A549 (cell line): ENCODE data around the gene EFCAB14. TPM values are rescaled to one million over a fixed set of nuclear protein-coding genes. Genes with fewer than 3 reads are reported as not detected.

Experiments used
- ATAC-seq, 2 experiments: fragments of 200-7000 bp in 1 of 2; fragments of >200 bp in 1 of 2; cut with Nextera tagmentation in 1 of 2; cut with Tn5 transposase in 1 of 2; 3 replicates each; pipeline versions ENCODE4 v1.8.0 to v1.9.1; 2018 to 2020; ENCODE audit warnings: mild to moderate bottlenecking in 1 of 2, moderate library complexity in 1 of 2
- CTCF ChIA-PET: fragments of 300-600 bp; sonication (Branson Sonifier 250); formaldehyde crosslinking; extraction: SDS; loops from one replicate; lab custom pipeline; 2021; ENCODE audit warnings: antibody characterized with exemption, inconsistent platforms; lab: Yijun Ruan, JAX
- POLR2A ChIA-PET: fragments of 350-600 bp; formaldehyde crosslinking; extraction: SDS; loops from one replicate; lab custom pipeline; 2021; ENCODE audit warnings: antibody characterized with exemption, inconsistent platforms; lab: Yijun Ruan, JAX
- DNase-seq, 2 experiments: peaks; one replicate each; pipeline versions ENCODE4 v3.0.0 to v3.0.0-alpha.2; 2011 to 2016; ENCODE audit warnings: low read depth in 1 of 2, low spot score in 1 of 2
- FAIRE-seq: peaks from 2 replicates; lab custom pipeline; 2011; peaks lifted over from hg19 to GRCh38; lab: Jason Lieb, UNC
- H3K27ac ChIP-seq, 2 experiments: fragments of >200 bp; sonication (Bioruptor Twin); formaldehyde crosslinking; 3 replicates each; pipeline ENCODE4 v1.5.1; 2016 to 2017
- H3K4me1 ChIP-seq: fragments of >200 bp; sonication (Bioruptor Twin); formaldehyde crosslinking; 3 replicates; pipeline ENCODE4 v1.6.1; 2016
- H3K4me2 ChIP-seq: fragments of >200 bp; sonication (Bioruptor Twin); formaldehyde crosslinking; 3 replicates; pipeline ENCODE4 v1.6.1; 2016
- H3K4me3 ChIP-seq: fragments of >200 bp; sonication (Bioruptor Twin); formaldehyde crosslinking; 3 replicates; pipeline ENCODE4 v1.5.1; 2016
- H3K9me3 ChIP-seq: fragments of >200 bp; sonication (Bioruptor Twin); formaldehyde crosslinking; 3 replicates; pipeline ENCODE4 v1.6.1; 2016
- CBX2 ChIP-seq: fragments of 200-600 bp; sonication (generic); IDR thresholded peaks from 2 replicates; pipeline ENCODE4 v1.6.1; 2016; ENCODE audit warnings: low read depth, mild to moderate bottlenecking, borderline replicate concordance
- CBX8 ChIP-seq: fragments of 200-600 bp; sonication (generic); IDR thresholded peaks from 2 replicates; pipeline ENCODE4 v1.6.1; 2016
- CHD4 ChIP-seq: fragments of 200-600 bp; sonication (generic); IDR thresholded peaks from 2 replicates; pipeline ENCODE4 v1.6.1; 2016; ENCODE audit warnings: antibody characterized with exemption, mild to moderate bottlenecking, borderline replicate concordance
- EP300 ChIP-seq, 2 experiments: fragments of >200 bp; sonication (Bioruptor Twin); formaldehyde crosslinking; IDR thresholded peaks; 2 replicates in 1 of 2; 3 replicates in 1 of 2; pipeline ENCODE4 v1.6.1; 2016 to 2017
- GATA3 ChIP-seq: IDR thresholded peaks from 2 replicates; pipeline ENCODE4 v1.6.1; 2012; ENCODE audit warnings: borderline replicate concordance
- HDAC2 ChIP-seq: fragments of 200-600 bp; sonication (generic); IDR thresholded peaks from 2 replicates; pipeline ENCODE4 v1.6.1; 2016
- HOXA7 ChIP-seq: fragments of 250-450 bp; sonication (Bioruptor Pico); IDR thresholded peaks from 2 replicates; pipeline ENCODE4 v1.5.0; 2020; ENCODE audit warnings: mild to moderate bottlenecking, moderate library complexity
- HOXB13 ChIP-seq: fragments of 250-450 bp; sonication (Bioruptor Pico); IDR thresholded peaks from 2 replicates; pipeline ENCODE4 v1.5.0; 2020; ENCODE audit warnings: low read depth, mild to moderate bottlenecking, moderate library complexity
- JUNB ChIP-seq: fragments of >200 bp; sonication (Bioruptor Twin); formaldehyde crosslinking; IDR thresholded peaks from 2 replicates; pipeline ENCODE4 v1.6.1; 2016
- MAFK ChIP-seq: fragments of 450-650 bp; IDR thresholded peaks from 2 replicates; pipeline ENCODE4 v1.6.1; 2014; ENCODE audit not compliant: partially characterized antibody
- TFCP2L1 ChIP-seq: fragments of 250-450 bp; sonication (Bioruptor Pico); IDR thresholded peaks from 2 replicates; pipeline ENCODE4 v1.5.0; 2021; ENCODE audit warnings: mild to moderate bottlenecking
- TP53 ChIP-seq: fragments of 250-450 bp; sonication (Bioruptor Pico); IDR thresholded peaks from 2 replicates; pipeline ENCODE4 v1.5.0; 2021; ENCODE audit warnings: mild to moderate bottlenecking, moderate library complexity
- ZSCAN20 ChIP-seq: fragments of 250-450 bp; sonication (Bioruptor Pico); IDR thresholded peaks from 2 replicates; pipeline ENCODE4 v1.8.0; 2022; ENCODE audit warnings: mild to moderate bottlenecking, moderate library complexity
- WGBS: methylation state at CpG from one replicate; pipeline ENCODE4 v1.1.6; 2017; ENCODE audit errors: missing lambda C conversion rate; 5-methylcytosine and 5-hydroxymethylcytosine counted together
- polyA plus RNA-seq, 4 experiments: library from polyadenylated mRNA; depleted of rRNA in 3 of 4; stranded (reverse); fragments of >200 nt; fragmentation: RNase III in 1 of 4; extraction: RNeasy Plus Mini Kit Qiagen cat#74134 plus additional on column Dnase treatment in 1 of 4; gene quantifications; 2 replicates in 3 of 4; 3 replicates in 1 of 4; pipeline ENCODE4 v1.2.3, GENCODE V29; 2011 to 2017
- TF ChIP-seq, protein P1 (sequence below): fragments of 200-600 bp; sonication (generic); IDR thresholded peaks from 2 replicates; pipeline ENCODE4 v1.6.1; 2016; ENCODE audit warnings: antibody characterized with exemption, mild to moderate bottlenecking, moderate library complexity
- TF ChIP-seq, protein P2 (sequence below): fragments of >200 bp; sonication (Bioruptor Twin); formaldehyde crosslinking; IDR thresholded peaks from 3 replicates; pipeline ENCODE4 v1.5.1; 2016
- TF ChIP-seq, protein P3 (sequence below): fragments of 250-450 bp; sonication (Bioruptor Pico); IDR thresholded peaks from 2 replicates; pipeline ENCODE4 v1.5.0; 2020; ENCODE audit warnings: low read depth, mild to moderate bottlenecking, moderate library complexity
- TF ChIP-seq, protein P4 (sequence below): fragments of 250-450 bp; sonication (Bioruptor Pico); IDR thresholded peaks from 2 replicates; pipeline ENCODE4 v1.5.0; 2021; ENCODE audit warnings: mild to moderate bottlenecking, moderate library complexity, borderline replicate concordance
- TF ChIP-seq, protein P5 (sequence below): fragments of >200 bp; sonication (Bioruptor Twin); formaldehyde crosslinking; IDR thresholded peaks from 2 replicates; pipeline ENCODE4 v1.6.1; 2016
- TF ChIP-seq, protein P6 (sequence below): IDR thresholded peaks from 2 replicates; pipeline ENCODE4 v1.6.1; 2012
- TF ChIP-seq, protein P7 (sequence below): IDR thresholded peaks from 2 replicates; pipeline ENCODE4 v1.6.1; 2012; ENCODE audit warnings: low read depth, borderline replicate concordance

EFCAB14 gene
- polyA plus RNA-seq, 2 of the 4 experiments (the other 2 are of a cell fraction): 18.0 to 41.4 TPM

DNA sequence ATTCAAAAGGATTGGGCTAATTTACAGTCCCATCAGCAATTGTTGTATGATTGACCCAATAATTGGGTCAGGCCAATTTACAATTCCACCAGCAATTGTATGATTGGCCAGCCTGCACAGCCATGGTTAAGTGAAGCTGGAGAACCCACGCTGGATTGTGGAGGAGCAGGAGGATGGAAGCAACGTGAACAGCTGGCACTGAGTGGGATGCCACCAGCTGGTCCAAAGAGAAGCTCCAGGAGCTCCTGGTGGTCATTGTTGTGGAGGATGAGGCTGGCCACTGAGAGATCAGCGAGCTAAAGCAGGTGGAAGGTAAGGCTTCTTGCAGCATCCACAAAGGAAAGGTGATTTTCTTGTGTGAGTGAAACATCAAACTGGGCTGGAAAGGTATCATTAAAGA is 23.2 kb upstream of the EFCAB14 start:
- POLR2A ChIA-PET: no interaction called here
- Histone ChIP-seq H3K4me3 (no peak overlapping the region), H3K9me3 (no peaks in the 10 kb centered on the region), H3K4me1 (no peaks in the 10 kb centered on the region), H3K27ac (no peak overlapping the region), H3K4me2 (no peak overlapping the region)
- 0% methylated on average over 3 of the region's 3 CpGs for WGBS
- FAIRE-seq (no peak), ATAC-seq (no peak), DNase-seq (no peak)
- CTCF ChIA-PET: interaction anchor here (1.2 kb wide), 2 partner anchors 16 to 434 kb away, joined by 3 read pairs; no protein-coding TSS in a partner anchor
- TF ChIP-seq, protein P1, sequence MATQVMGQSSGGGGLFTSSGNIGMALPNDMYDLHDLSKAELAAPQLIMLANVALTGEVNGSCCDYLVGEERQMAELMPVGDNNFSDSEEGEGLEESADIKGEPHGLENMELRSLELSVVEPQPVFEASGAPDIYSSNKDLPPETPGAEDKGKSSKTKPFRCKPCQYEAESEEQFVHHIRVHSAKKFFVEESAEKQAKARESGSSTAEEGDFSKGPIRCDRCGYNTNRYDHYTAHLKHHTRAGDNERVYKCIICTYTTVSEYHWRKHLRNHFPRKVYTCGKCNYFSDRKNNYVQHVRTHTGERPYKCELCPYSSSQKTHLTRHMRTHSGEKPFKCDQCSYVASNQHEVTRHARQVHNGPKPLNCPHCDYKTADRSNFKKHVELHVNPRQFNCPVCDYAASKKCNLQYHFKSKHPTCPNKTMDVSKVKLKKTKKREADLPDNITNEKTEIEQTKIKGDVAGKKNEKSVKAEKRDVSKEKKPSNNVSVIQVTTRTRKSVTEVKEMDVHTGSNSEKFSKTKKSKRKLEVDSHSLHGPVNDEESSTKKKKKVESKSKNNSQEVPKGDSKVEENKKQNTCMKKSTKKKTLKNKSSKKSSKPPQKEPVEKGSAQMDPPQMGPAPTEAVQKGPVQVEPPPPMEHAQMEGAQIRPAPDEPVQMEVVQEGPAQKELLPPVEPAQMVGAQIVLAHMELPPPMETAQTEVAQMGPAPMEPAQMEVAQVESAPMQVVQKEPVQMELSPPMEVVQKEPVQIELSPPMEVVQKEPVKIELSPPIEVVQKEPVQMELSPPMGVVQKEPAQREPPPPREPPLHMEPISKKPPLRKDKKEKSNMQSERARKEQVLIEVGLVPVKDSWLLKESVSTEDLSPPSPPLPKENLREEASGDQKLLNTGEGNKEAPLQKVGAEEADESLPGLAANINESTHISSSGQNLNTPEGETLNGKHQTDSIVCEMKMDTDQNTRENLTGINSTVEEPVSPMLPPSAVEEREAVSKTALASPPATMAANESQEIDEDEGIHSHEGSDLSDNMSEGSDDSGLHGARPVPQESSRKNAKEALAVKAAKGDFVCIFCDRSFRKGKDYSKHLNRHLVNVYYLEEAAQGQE: no peak
- no peak for TF ChIP-seq GATA3
- TF ChIP-seq, protein P2, sequence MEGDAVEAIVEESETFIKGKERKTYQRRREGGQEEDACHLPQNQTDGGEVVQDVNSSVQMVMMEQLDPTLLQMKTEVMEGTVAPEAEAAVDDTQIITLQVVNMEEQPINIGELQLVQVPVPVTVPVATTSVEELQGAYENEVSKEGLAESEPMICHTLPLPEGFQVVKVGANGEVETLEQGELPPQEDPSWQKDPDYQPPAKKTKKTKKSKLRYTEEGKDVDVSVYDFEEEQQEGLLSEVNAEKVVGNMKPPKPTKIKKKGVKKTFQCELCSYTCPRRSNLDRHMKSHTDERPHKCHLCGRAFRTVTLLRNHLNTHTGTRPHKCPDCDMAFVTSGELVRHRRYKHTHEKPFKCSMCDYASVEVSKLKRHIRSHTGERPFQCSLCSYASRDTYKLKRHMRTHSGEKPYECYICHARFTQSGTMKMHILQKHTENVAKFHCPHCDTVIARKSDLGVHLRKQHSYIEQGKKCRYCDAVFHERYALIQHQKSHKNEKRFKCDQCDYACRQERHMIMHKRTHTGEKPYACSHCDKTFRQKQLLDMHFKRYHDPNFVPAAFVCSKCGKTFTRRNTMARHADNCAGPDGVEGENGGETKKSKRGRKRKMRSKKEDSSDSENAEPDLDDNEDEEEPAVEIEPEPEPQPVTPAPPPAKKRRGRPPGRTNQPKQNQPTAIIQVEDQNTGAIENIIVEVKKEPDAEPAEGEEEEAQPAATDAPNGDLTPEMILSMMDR: no peak
- TF ChIP-seq, protein P3, sequence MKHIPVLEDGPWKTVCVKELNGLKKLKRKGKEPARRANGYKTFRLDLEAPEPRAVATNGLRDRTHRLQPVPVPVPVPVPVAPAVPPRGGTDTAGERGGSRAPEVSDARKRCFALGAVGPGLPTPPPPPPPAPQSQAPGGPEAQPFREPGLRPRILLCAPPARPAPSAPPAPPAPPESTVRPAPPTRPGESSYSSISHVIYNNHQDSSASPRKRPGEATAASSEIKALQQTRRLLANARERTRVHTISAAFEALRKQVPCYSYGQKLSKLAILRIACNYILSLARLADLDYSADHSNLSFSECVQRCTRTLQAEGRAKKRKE (CRISPR knock-in tag): no peak
- no peak for TF ChIP-seq TFCP2L1 (CRISPR knock-in tag)
- no peak for TF ChIP-seq HDAC2
- no peak for TF ChIP-seq TP53 (CRISPR knock-in tag)
- TF ChIP-seq, protein P4, sequence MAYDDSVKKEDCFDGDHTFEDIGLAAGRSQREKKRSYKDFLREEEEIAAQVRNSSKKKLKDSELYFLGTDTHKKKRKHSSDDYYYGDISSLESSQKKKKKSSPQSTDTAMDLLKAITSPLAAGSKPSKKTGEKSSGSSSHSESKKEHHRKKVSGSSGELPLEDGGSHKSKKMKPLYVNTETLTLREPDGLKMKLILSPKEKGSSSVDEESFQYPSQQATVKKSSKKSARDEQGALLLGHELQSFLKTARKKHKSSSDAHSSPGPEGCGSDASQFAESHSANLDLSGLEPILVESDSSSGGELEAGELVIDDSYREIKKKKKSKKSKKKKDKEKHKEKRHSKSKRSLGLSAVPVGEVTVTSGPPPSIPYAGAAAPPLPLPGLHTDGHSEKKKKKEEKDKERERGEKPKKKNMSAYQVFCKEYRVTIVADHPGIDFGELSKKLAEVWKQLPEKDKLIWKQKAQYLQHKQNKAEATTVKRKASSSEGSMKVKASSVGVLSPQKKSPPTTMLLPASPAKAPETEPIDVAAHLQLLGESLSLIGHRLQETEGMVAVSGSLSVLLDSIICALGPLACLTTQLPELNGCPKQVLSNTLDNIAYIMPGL (CRISPR knock-in tag): no peak
- no peak for TF ChIP-seq ZSCAN20 (CRISPR knock-in tag)
- TF ChIP-seq CBX8: no peak
- TF ChIP-seq MAFK: no peak
- no peak for TF ChIP-seq HOXA7
- no peak for TF ChIP-seq CHD4
- TF ChIP-seq, protein P5, sequence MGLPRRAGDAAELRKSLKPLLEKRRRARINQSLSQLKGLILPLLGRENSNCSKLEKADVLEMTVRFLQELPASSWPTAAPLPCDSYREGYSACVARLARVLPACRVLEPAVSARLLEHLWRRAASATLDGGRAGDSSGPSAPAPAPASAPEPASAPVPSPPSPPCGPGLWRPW: no peak
- no peak for TF ChIP-seq EP300 (IDR thresholded peaks at IDR 0.05)
- no peak for TF ChIP-seq JUNB
- no peak for TF ChIP-seq CBX2
- TF ChIP-seq, protein P6, sequence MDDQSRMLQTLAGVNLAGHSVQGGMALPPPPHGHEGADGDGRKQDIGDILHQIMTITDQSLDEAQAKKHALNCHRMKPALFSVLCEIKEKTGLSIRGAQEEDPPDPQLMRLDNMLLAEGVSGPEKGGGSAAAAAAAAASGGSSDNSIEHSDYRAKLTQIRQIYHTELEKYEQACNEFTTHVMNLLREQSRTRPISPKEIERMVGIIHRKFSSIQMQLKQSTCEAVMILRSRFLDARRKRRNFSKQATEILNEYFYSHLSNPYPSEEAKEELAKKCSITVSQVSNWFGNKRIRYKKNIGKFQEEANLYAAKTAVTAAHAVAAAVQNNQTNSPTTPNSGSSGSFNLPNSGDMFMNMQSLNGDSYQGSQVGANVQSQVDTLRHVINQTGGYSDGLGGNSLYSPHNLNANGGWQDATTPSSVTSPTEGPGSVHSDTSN: no peak
- no peak for TF ChIP-seq HOXB13 (CRISPR knock-in tag)
- TF ChIP-seq, protein P7, sequence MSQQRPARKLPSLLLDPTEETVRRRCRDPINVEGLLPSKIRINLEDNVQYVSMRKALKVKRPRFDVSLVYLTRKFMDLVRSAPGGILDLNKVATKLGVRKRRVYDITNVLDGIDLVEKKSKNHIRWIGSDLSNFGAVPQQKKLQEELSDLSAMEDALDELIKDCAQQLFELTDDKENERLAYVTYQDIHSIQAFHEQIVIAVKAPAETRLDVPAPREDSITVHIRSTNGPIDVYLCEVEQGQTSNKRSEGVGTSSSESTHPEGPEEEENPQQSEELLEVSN: no peak
